ENCODE results near the gene ANKRD55.

Gene ANKRD55

GRCh38 chr5:56072863-56073766 is 160.0 kb downstream of the ANKRD55 start:
- no peak for DNase-seq

- no peak for DNase-seq
These were observed 161.7 kb downstream of the ANKRD55 start for GRCh38 chr5:56071470-56071869.

- no peak for DNase-seq
These were observed 162.2 kb downstream of the ANKRD55 start for GRCh38 chr5:56070851-56071465.

- DNase-seq, result no peak
These were observed 163.4 kb downstream of the ANKRD55 start for GRCh38 chr5:56069652-56070226.

- DNase-seq, result no peak
These were observed 166.1 kb downstream of the ANKRD55 start for GRCh38 chr5:56066931-56067450.

- no peak for DNase-seq
These were observed 168.1 kb downstream of the ANKRD55 start for GRCh38 chr5:56064984-56065383.

GRCh38 chr5:56060276-56061110 is 172.6 kb downstream of the ANKRD55 start:
- DNase-seq, result peak; percentile 21

GRCh38 chr5:56059854-56060253 is 173.3 kb downstream of the ANKRD55 start:
- no peak for DNase-seq

GRCh38 chr5:56056875-56057274 is 176.3 kb downstream of the ANKRD55 start:
- DNase-seq, result no peak

- no peak for DNase-seq
These were observed 177.3 kb downstream of the ANKRD55 start for GRCh38 chr5:56055859-56056258.

- DNase-seq, result no peak
These were observed 177.8 kb downstream of the ANKRD55 start for GRCh38 chr5:56055287-56055686.

GRCh38 chr5:56054666-56055065 is 178.5 kb downstream of the ANKRD55 start:
- no peak for DNase-seq

GRCh38 chr5:56053363-56053762 is 179.8 kb downstream of the ANKRD55 start:
- no peak for DNase-seq

- DNase-seq, result no peak
These were observed 180.4 kb downstream of the ANKRD55 start for GRCh38 chr5:56052735-56053134.

GRCh38 chr5:56050551-56051255 is 182.4 kb downstream of the ANKRD55 start:
- DNase-seq, result no peak

Data from stimulated activated CD4-positive, alpha-beta T cell treated with anti-CD3 and anti-CD28 coated beads, Interleukin-4, amount 100 ng/mL, for 1 hour (primary cell).